HUES48 (cell line): ENCODE data around the gene EXO5.
"Not testable (repeated sequence)": the region's sequence is repeated elsewhere in the genome, so short reads cannot be mapped to it uniquely, and the experiment has no call there.

Source experiments
- H3K27ac ChIP-seq: one replicate; pipeline ENCODE4 v1.7.0; 2013; ENCODE audit warnings: low read depth, low read length, inconsistent platforms
- H3K27me3 ChIP-seq: 2 replicates; pipeline ENCODE4 v1.6.1; 2013; ENCODE audit warnings: mild to moderate bottlenecking, low read length; ENCODE audit not compliant: control insufficient read depth, insufficient read depth
- H3K36me3 ChIP-seq: 2 replicates; pipeline ENCODE4 v1.6.1; 2013; ENCODE audit warnings: low read length; ENCODE audit not compliant: control insufficient read depth, insufficient read depth
- H3K4me1 ChIP-seq: 2 replicates; pipeline ENCODE4 v1.6.1; 2013; ENCODE audit warnings: mild to moderate bottlenecking, low read length; ENCODE audit not compliant: control insufficient read depth, insufficient read depth
- H3K4me3 ChIP-seq: 2 replicates; pipeline ENCODE4 v1.5.1; 2013; ENCODE audit warnings: mild to moderate bottlenecking, low read depth, low read length
- H3K9ac ChIP-seq: 2 replicates; pipeline ENCODE4 v1.6.1; 2013; ENCODE audit warnings: mild to moderate bottlenecking, low read depth, low read length, moderate library complexity
- H3K9me3 ChIP-seq: 2 replicates; pipeline ENCODE4 v1.6.1; 2013; ENCODE audit warnings: low read length; ENCODE audit not compliant: control insufficient read depth, insufficient read depth

The EXO5 gene

GRCh38 chr1:40553017-40553416 is 44.5 kb downstream of the EXO5 start:
- H3K4me3 ChIP-seq: no peak overlapping the region
- H3K36me3 ChIP-seq: no peaks in the 10 kb centered on the region
- no peaks in the 10 kb centered on the region for H3K4me1 ChIP-seq

GRCh38 chr1:40554807-40555206 is 46.2 kb downstream of the EXO5 start:
- H3K36me3 ChIP-seq, H3K9me3 ChIP-seq, H3K4me1 ChIP-seq, H3K4me3 ChIP-seq, H3K27me3 ChIP-seq, H3K9ac ChIP-seq, H3K27ac ChIP-seq: not testable (repeated sequence)

More at GRCh38 chr1:40553017-40553416, 44.5 kb downstream of the EXO5 start:
- Histone ChIP-seq H3K27ac (no peak overlapping the region), H3K27me3 (no peaks in the 10 kb centered on the region), H3K9ac (no peak overlapping the region), H3K9me3 (no peaks in the 10 kb centered on the region)

GRCh38 chr1:40556121-40556520 is 47.6 kb downstream of the EXO5 start:
- no peak overlapping the region for H3K9ac ChIP-seq
- H3K4me3 ChIP-seq: no peak overlapping the region
- no peaks in the 10 kb centered on the region for H3K27me3 ChIP-seq
- no peak overlapping the region for H3K27ac ChIP-seq
- no peaks in the 10 kb centered on the region for H3K9me3 ChIP-seq
- no peaks in the 10 kb centered on the region for H3K4me1 ChIP-seq
- no peaks in the 10 kb centered on the region for H3K36me3 ChIP-seq

- not testable (repeated sequence) for H3K4me3 ChIP-seq, H3K4me1 ChIP-seq, H3K27me3 ChIP-seq, H3K9ac ChIP-seq, H3K9me3 ChIP-seq, H3K36me3 ChIP-seq, H3K27ac ChIP-seq
Observed at GRCh38 chr1:40558241-40558640, 49.7 kb downstream of the EXO5 start.

GRCh38 chr1:40562185-40562584 is 53.6 kb downstream of the EXO5 start:
- Histone ChIP-seq H3K27me3 (no peaks in the 10 kb centered on the region), H3K4me1 (no peaks in the 10 kb centered on the region), H3K36me3 (no peaks in the 10 kb centered on the region), H3K4me3 (no peak overlapping the region), H3K9ac (no peak overlapping the region), H3K9me3 (no peaks in the 10 kb centered on the region), H3K27ac (no peak overlapping the region)

- no peak overlapping the region for H3K4me3 ChIP-seq
- H3K27ac ChIP-seq: no peak overlapping the region
- H3K27me3 ChIP-seq: no peaks in the 10 kb centered on the region
- no peaks in the 10 kb centered on the region for H3K36me3 ChIP-seq
- H3K4me1 ChIP-seq: no peaks in the 10 kb centered on the region
- no peaks in the 10 kb centered on the region for H3K9me3 ChIP-seq
- H3K9ac ChIP-seq: no peak overlapping the region
Observed at GRCh38 chr1:40563266-40563665, 54.7 kb downstream of the EXO5 start.

- H3K9me3 ChIP-seq: no peaks in the 10 kb centered on the region
- H3K4me1 ChIP-seq: no peaks in the 10 kb centered on the region
- H3K36me3 ChIP-seq: no peaks in the 10 kb centered on the region
- H3K4me3 ChIP-seq: no peak overlapping the region
- no peaks in the 10 kb centered on the region for H3K27me3 ChIP-seq
- no peak overlapping the region for H3K9ac ChIP-seq
- no peak overlapping the region for H3K27ac ChIP-seq
Observed at GRCh38 chr1:40564506-40564905, 55.9 kb downstream of the EXO5 start.

GRCh38 chr1:40564913-40565312 is 56.3 kb downstream of the EXO5 start:
- no peak overlapping the region for H3K9ac ChIP-seq
- H3K27ac ChIP-seq: no peak overlapping the region
- H3K4me1 ChIP-seq: no peaks in the 10 kb centered on the region
- no peak overlapping the region for H3K4me3 ChIP-seq
- H3K9me3 ChIP-seq: no peaks in the 10 kb centered on the region
- no peaks in the 10 kb centered on the region for H3K27me3 ChIP-seq
- H3K36me3 ChIP-seq: no peaks in the 10 kb centered on the region
